D341Med (cell line): ENCODE results near the gene GALNT14.

ENCODE experiments used
- DNase-seq: peaks from one replicate; pipeline ENCODE4 v3.0.0; 2012; ENCODE audit warnings: low spot score

GALNT14 gene

DNA sequence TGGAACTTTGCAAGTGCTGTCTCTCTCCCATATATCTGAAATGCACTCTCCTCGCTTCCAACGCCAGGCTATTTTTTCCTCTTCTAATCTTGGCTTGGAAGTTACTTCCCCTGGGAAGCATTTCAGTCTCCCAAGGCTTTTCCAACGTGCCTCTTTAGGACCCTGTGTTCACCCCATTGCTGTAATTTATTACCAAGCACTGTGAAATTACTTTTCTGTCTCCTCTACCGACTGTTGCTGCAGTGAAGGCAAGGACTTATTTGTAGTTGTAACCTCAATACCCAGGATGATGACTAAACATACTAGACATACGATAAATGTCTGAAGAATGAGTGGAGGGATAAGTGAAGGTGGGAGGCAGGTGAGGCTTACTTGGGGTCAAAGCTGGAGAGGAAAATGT lies 163.7 kb downstream of the GALNT14 start:
- no peak for DNase-seq

DNA sequence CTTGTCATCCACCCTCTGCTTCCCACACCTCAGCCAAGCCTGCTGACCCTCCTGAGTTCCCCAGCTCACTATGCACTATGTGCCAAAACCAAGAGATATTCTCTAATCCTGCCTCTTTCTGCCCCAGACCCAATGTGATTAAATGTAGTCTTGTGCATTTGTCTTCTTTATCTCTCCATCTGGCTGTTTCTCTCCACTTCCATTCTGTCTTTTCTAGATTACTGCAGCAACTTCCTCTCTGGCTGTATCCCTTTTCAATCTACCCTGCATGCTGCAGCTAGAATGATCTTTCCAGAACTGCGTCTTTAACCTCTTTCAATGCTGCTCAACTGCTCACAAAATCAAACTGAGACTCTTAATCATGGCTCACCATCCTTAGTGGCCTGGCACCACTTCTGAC lies 164.1 kb downstream of the GALNT14 start:
- DNase-seq = no peak

DNA sequence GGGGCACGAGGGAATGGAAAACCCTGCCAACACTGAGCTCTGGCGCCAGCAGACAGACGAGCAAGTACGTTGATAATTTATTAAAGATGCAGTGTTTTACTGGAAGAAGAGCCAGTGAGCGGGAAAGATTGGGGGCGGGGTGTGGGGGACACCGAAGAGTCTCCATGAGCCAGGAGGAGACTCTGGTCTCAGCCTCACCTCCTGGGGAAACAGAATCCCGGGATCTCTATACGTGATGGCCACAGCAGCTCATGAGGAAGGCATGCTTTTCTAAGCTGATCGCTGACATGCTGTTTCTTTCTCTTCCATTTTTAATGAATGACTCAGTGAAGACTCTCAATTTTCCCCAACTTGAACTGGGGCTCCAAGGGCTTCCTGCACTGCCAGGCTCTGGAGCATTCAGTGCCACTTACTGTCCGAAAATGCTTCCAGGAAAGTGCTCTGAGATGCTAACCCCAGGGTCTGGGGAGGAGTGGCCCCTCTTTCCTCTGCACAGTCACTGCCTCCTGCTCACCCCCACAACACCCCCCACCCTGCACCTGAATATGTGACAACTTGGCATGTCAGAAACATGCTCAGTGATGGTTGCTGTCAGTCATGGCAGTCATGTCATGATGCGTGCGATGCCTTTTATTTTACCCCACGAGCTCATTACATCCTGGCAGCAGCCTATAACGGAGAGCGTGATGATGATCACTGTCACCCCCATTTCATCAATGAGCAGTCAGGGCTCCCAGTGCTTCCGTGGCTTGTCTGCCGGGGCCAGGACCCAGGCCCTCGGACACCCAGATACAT lies 166.8 kb downstream of the GALNT14 start:
- DNase-seq = no peak

DNA sequence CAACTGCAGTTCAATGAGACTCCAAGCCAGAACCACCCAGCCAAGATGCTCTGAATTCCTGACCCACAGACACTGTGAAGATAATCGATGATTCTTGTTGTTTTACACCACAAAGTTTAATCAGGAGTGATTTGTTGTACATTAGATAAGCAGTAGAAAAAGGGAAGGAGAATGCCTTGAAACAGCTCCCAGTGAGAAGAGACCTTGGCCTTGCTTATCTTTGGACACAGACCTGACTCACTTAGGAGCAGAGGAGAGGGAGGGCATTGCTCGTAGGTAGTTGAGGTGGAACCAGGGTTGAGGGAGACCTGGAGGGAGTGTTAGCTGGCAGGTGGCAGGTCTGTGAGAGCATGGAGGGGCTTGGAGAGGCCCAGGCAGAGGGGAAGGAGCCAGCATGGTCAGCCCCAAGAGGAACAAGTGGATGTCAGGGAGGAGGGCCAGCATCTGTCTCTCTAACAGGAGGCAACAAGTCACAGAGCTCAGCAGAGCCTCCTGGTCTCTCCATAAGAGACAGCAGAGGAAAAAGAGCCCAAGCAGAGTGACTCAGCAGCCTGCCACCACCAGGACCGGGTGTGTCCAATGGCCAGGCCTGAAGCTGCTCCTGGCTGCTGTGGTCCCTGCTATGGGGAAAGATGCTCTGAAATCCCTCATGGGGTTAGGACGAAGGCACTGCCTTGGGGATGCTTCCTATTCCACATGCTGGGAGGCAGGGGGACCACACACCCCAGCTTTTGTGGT lies 169.4 kb downstream of the GALNT14 start:
- no peak for DNase-seq

DNA sequence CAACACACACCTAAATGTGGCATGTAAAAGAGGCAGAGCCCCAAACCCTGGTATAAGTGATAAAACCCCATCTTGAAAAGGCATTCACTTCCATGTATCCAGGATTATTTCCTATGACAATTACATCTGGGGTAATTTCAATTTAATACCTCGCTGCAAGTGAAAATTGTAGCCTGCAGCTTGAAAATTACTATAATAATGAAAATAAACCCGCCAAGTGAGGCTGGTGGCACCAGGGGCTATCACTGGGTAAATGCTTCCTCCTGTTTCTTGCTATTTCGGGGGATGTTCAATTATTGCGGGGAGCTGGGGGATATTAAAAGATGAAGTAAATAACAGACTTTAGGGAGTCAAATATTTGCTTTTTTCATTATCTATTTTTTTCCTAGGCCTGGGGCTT lies 171.5 kb downstream of the GALNT14 start:
- DNase-seq = no peak

DNA sequence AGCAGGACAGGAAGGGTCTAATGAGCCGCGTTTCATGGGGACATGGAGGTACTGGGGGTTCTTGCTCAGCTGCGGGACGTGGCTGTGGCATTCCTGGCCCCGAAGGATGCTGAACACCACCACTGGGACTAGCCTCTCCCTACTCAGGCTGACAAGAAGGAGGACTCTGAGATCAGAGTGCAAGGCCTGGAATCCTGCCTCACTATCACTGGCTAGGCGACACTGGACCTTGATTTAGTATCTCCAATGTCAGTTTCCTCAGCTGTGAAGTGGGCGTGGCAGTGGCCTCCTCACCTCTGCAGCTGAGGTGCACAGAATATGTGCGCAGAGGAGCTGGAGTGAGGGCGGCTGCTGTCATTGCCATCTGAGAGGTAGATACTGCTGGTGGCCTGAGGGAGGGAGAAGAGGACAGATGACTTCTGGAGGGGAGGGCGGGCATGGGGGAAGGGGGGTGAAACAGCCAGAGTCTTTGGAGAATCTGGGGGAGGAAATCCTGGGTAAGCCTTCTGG lies 173.2 kb downstream of the GALNT14 start:
- DNase-seq = no peak

DNA sequence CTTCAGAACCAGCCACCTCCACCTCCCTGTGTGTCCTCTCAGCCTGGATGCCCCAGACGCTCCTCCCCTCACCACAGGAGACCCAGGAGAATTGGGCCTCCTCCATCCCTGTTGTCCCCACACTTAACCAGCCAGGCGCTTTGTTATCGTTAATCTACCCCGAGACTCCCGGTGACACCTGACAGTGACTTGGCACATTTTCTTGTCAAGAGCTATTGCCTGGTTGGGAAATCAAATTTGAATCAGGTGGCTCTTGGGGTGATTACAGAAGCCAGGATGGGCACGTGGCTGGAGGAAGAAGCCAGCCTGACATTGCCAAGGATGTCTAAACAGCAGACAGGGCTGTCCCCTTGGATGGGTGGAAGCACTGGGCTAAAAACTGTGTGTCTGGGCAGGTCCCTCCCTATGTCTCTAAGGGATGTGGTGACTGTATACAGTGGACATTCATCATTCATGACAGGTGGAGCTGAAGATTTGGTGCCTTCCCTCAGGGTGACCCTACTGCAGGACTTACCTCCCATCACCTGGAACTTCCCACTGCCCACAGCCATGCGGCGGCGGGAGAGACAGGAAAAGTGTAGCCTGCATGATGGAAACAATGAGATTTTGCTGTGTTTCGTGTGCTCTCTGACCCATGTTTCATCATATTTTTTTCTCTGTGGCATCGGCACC lies 173.8 kb downstream of the GALNT14 start:
- DNase-seq = no peak

DNA sequence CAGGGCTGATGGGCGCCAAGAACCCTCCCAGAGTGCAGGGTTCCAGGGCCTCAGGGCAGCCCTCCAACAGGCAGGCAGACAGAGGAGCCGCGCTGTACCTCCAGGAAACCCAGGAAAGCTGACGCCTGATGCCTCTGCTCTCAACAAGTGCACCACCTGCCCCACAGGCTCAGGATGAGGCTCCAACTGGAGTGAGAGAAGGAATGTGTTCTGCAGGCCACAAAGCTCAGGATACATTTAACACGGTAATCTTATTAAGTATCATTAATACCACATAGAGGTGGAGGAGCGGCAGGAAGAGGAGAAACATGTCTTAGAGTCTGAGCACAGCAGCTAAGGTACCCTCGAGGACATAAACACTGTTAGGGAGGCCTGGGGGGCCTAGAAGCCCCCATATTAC lies 175.1 kb downstream of the GALNT14 start:
- no peak for DNase-seq

DNA sequence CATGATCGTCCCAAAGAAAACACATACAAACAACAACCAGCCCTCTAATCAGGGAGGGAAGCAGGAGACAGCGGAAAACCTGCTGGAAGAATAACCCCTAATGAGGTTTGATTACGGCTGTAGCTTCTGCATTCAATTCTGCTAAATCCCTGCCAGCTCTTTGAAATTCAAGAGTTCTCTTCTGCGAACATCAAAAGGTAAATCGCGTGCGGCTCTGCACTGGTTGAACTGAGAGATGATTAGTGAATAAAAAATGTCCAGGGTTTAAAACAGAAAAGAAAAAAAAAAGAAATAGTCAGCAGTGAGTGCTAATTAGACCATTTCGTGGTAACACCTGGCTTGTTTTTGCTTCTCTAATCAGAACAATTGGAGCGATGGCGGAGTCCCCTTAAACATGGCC lies 178.0 kb downstream of the GALNT14 start:
- DNase-seq = no peak

DNA sequence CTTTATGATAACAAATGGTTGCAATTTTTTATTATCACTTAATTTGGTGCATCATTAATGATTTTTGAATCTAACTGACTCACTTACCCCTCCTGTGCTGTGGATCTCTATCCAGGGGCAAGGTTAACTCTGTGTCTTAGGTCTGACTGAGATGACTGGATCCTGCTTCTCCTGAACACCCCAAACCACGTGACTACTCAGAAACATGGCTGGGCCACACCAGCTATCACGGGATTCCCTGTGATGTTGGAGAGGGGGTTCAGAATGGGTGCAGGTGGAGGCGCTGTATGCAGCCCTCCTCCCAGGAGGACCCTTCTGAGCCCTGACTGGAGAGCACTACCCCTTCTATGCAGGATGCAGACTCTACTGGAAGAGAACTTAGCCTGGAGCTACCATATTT lies 178.6 kb downstream of the GALNT14 start:
- DNase-seq = no peak

DNA sequence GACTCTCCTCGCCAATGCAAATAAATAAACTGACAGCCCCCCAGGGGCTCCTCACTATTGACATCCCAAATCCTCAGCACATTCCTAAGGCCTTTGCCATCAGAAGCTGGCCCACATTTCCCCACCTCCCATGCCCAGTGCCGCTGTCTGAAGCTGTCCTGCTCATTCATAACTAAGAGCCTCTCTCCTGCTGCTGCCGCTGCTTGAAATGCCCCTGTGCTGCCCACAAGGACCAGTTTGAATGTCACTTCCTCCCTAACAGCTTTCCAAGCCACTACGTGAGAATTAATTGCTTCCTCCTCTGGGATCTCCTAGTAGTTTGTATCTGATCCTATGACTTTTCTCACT lies 179.3 kb downstream of the GALNT14 start:
- no peak for DNase-seq

DNA sequence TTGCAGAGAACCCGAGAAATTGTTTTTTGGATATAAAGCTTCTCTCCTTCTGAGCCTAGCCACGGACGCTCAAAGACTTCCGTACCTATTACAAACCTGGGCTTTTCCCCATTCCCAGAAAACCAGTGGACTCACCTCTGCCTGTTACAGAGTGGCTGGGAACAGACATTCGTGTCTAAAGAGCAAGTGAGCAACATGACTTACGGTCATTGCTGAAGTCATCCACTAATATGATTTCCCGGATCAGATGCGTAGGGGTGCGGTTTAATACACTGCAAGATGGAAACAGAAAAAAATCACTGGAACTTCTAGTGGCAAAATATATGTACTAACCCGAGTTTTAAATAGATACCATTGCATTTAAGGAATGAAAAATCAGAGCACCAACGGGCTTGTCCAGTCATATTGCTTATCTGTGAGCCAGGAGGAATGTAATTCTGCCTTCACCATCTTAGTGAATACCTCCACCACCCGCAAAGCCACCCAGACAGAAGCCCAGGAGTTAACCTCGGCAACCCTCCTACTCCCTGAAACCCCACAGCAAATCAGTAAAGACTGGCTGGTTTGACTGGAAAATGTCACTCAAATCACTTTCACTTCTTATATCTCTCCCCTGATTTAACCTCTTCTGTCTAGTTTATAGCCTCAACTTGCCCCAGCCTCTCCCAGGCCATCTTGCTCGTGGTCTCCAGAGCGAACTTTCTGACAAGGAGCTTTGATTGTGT lies 179.9 kb downstream of the GALNT14 start:
- no peak for DNase-seq

DNA sequence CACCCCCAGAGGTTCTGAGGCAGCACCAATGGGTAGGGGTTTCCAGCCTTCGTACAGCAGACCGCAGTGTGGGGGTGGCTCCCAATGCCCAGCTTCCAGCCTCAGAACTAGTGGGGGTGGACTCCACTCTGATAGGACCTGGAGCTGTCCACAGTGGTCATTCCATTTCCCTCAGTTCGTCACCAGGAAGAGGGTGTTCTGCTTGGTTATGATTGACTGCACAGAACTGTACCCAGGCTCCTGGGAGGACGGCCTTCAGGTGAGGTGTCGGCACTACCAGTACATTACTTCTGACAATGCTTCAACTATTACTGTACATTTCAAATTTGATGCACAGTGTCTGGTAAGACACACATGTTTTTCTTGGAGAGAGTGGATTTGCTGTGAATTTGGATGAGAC lies 180.6 kb downstream of the GALNT14 start:
- DNase-seq = no peak

DNA sequence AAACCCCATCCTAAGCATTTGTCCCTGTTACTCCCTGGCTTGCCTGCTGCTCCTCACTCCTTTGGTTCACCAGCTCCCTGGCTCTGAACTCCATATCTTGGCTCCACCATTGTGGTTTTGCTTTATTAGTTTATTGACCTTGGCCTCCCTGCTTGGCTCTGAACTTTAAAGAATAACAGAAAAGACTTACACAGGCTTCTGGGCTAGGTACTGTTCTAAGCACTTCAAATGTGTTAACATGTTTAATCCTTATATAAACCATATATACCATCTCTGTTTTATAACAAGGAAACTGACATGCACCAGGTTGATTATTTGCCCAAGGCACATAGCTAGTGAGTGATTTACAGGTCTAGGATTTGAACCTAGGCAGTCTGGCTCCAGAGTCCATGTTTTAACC lies 181.2 kb downstream of the GALNT14 start:
- DNase-seq = no peak

DNA sequence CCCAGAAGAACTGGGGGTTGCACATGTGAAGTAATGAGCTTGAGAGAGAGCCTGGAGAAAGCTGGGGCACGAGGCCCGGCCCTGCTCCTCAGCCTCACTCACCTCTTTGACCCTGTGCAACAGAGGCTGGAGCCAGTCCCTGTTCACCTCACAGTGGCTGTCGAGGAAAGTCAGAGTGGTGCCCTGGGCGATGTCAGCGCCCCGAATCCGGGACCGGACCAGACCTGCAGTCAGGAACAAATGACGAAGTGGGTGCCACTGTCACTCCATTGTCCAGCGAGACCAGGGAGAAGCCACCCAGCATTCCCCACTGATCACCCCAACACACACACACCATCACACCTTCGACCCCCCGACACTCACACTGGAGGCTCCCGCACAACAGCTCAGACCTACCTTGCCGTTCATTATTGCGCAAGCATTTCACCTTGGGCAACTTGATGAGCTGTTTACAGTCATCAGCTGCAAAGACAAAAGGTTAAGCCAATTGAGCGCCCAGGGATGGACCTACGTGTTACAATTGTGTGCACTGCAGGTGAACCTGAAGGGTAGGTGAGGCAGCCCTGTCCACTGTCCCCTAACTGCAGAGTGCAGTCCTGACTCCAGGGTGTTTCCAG lies 182.6 kb downstream of the GALNT14 start:
- no peak for DNase-seq

DNA sequence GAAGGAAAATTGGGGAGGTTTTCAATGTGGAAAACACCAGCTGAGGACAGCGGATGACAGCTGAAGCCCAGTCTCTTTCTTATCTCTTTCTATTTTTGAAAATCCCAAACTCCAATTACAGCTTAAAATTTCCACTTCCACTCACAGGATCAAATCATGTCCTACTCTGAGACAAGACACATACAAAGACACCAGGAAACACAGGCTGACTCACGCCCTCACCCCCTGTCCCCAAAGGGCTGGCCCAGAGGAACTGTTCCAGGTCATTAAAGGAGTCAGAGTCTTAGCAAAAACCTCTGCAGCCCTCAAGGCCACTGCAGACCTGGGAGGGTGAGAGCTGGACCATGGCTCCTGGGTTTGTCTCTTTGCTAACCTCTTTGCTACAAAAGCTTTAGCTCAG lies 187.9 kb downstream of the GALNT14 start:
- DNase-seq = no peak

DNA sequence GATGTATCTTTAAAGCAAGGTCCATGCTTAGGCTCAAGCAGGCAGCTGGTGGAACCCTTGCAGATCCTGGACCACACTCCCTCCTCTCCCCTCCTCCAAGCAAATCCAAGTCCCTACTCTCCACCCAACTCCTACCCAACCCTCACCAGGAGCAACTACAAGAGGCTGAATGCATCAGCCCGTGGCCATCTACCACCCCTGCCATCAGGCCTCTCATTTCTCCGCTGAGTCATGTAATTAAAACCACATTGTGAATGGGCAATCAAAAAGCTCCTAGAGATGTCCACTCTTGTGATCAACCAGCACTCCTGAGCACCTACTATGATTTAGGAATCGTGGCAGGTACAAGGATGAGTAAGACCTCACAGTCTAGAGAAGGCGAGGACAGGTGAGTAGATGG lies 188.8 kb downstream of the GALNT14 start:
- DNase-seq = no peak

DNA sequence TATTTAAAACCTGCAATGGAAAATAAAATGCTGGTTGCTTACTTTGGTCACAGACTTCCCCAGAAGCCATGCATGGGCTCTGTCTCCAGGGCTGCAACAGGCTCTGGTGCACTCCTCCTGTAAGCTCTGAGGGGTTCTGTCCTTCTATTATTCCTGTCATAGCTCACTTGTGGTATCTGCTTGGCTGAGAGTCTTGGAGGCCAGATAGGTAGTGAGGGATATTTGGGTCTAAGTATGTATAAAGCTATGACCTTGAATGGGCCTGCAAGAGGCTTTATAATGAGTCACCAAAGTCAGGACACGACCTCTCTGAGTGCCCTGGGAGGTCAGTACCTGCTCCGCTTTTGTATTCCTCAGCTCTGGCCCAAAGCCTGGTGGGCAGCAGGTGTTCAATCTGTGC lies 189.4 kb downstream of the GALNT14 start:
- no peak for DNase-seq

DNA sequence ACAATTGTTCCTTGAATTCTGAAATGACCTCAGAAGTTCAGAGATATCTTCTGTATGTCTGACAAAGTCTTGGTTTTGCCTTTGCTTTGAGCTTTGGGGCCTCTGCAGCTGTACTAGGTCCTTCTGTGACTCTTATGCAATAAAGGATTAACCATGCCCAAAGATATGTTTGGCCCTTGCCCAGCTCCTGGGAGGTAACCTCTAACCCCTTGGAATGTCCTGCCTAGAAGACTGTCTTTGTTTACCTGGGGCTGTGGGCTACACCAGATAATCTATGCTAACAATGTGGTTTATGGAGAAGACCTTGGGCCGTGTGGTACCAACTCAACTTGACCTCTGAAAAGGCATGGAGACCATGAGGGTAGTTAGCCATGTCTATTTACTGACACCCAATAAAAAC lies 190.1 kb downstream of the GALNT14 start:
- no peak for DNase-seq

DNA sequence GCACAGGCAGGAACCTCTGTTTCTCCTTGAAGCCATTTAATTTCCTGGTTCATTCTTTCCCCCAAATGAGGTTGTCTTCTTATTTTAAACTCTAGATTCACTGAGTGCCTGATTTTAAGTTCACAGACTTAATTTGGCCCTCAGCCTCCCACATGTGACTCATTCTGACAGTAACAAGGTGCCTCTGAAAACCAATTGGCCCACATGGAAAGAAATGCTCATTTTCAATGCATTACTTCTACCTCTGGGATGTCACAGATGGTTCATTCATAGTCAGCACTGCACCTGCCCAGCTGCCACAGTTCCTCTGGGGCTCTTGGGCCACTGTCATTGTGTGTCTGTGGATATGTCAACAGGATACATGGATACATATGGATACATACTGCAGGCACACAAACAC lies 190.6 kb downstream of the GALNT14 start:
- no peak for DNase-seq

DNA sequence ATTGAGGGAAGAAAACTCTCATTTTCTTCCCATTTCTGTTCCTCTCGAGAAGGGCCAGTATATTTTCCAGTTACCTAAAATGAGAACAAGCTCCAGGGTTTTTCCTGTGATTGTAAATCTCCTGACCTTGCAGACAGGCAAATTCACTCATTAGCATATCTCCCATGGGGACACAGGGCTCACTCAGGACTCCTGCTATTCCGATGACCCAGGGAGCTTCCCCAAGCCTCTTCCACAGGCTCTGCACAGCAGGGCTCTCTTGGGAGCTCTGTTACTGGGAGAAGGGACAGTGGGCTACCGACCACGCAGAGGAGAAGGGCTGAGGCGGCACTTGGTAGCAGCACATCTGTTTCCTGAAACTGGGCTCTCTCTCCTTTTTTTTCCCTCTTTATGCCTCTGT lies 195.8 kb downstream of the GALNT14 start:
- no peak for DNase-seq

DNA sequence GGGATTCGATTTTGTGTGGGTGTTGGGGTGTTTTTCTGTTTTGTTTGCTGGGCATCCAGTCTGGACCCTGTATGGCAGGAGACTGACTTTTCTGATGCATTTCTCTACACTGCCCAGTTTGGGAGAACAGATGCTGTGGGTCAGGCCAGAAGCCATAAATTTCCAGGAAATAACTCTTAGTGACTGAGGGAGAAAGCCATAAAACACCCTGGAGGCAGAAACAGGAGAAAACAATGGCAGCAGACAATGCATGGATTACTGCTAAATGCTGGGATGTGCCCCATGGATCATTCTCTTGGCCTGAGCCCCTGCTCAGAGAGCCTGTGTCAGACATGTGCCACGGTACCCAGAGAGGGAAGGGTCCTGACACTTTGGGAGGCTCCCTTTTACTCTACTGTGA lies 197.4 kb downstream of the GALNT14 start:
- DNase-seq = no peak
